ENCODE data around the gene CREBBP. TPM values are rescaled to one million over a fixed set of nuclear protein-coding genes. Genes with fewer than 3 reads are reported as not detected.
"Not testable (repeated sequence)": the region's sequence is repeated elsewhere in the genome, so short reads cannot be mapped to it uniquely, and the experiment has no call there.

Gene CREBBP
- total and polyA plus RNA-seq, 2 experiments from 2014 or later = 36.9 to 54.8 TPM

- peaks cover 5% of the 10 kb centered on the region; the same call in 2 of the 3 replicates for H3K9me3 Mint-ChIP-seq
- H2AFZ ChIP-seq = no peak overlapping the region
- ATAC-seq = no peak
Measured at GRCh38 chr16:3889059-3889458, 8.5 kb upstream of the CREBBP start.

GRCh38 chr16:3885999-3886398 is 5.5 kb upstream of the CREBBP start:
- not testable (repeated sequence) for H3K27ac Mint-ChIP-seq; H3K36me3 ChIP-seq (ENCODE audit: insufficient read depth); ATAC-seq; H3K4me1 Mint-ChIP-seq; DNase-seq (ENCODE audit: low spot score); H3K4me3 Mint-ChIP-seq; H3K27me3 ChIP-seq (ENCODE audit: insufficient read depth); H3K4me1 ChIP-seq (ENCODE audit: insufficient read depth); H3K4me2 ChIP-seq; H3K4me3 ChIP-seq; H3K9me2 ChIP-seq (ENCODE audit: insufficient read depth); H3K27ac ChIP-seq (ENCODE audit: low read depth); H4K20me1 ChIP-seq (replicated peaks; ENCODE audit: insufficient read depth); H3K79me2 ChIP-seq (replicated peaks; ENCODE audit: insufficient read depth); H3K9me3 Mint-ChIP-seq; H3F3A ChIP-seq (replicated peaks; ENCODE audit: low read depth); H2AFZ ChIP-seq; H3K36me3 Mint-ChIP-seq (ENCODE audit: low read depth)
- peaks cover 10% of the 10 kb centered on the region for H3K27me3 Mint-ChIP-seq (ENCODE audit: insufficient read depth, low read depth, poor library complexity)

More at GRCh38 chr16:3889059-3889458, 8.5 kb upstream of the CREBBP start:
- H3K4me3 ChIP-seq = no peak overlapping the region
- no peaks in the 10 kb centered on the region for H3K79me2 ChIP-seq (replicated peaks; ENCODE audit: insufficient read depth)
- DNase-seq (ENCODE audit: low spot score) = no peak
- Mint-ChIP-seq H3K27ac (no peak overlapping the region), H3K27me3 (ENCODE audit: insufficient read depth, low read depth, poor library complexity) (peaks cover 5% of the 10 kb centered on the region), H3K4me3 (no peak overlapping the region), H3K4me1 (no peaks in the 10 kb centered on the region; the same call in 2 of the 3 replicates), H3K36me3 (ENCODE audit: low read depth) (no peaks in the 10 kb centered on the region)
- no peaks in the 10 kb centered on the region for H3K27me3 ChIP-seq (ENCODE audit: insufficient read depth)
- H3K4me1 ChIP-seq (ENCODE audit: insufficient read depth) = no peaks in the 10 kb centered on the region
- no peak overlapping the region for H3K4me2 ChIP-seq
- no peaks in the 10 kb centered on the region for H3K36me3 ChIP-seq (ENCODE audit: insufficient read depth)
- H3K27ac ChIP-seq (ENCODE audit: low read depth) = no peak overlapping the region
- no peaks in the 10 kb centered on the region for H3F3A ChIP-seq (replicated peaks; ENCODE audit: low read depth)
- H3K9me2 ChIP-seq (ENCODE audit: insufficient read depth) = no peaks in the 10 kb centered on the region
- no peaks in the 10 kb centered on the region for H4K20me1 ChIP-seq (replicated peaks; ENCODE audit: insufficient read depth)
- no peak for TF ChIP-seq STAT1 (IDR thresholded peaks at IDR 0.05; ENCODE audit: unreplicated experiment)

GRCh38 chr16:3884398-3884797 is 3.9 kb upstream of the CREBBP start:
- no peak for ATAC-seq
- peaks cover 5% of the 10 kb centered on the region; the same call in 2 of the 3 replicates for H3K9me3 Mint-ChIP-seq
- H3K36me3 Mint-ChIP-seq (ENCODE audit: low read depth) = no peaks in the 10 kb centered on the region; the same call in 2 of the 3 replicates
- Histone ChIP-seq H3K4me3 (no peak overlapping the region), H3F3A (replicated peaks; ENCODE audit: low read depth) (no peaks in the 10 kb centered on the region), H4K20me1 (replicated peaks; ENCODE audit: insufficient read depth) (peaks cover 1% of the 10 kb centered on the region; the same call in 1 of the 2 replicates), H3K27me3 (ENCODE audit: insufficient read depth) (no peaks in the 10 kb centered on the region), H3K79me2 (replicated peaks; ENCODE audit: insufficient read depth) (peaks cover 3% of the 10 kb centered on the region), H3K27ac (ENCODE audit: low read depth) (no peak overlapping the region), H3K9me2 (ENCODE audit: insufficient read depth) (no peaks in the 10 kb centered on the region), H3K36me3 (ENCODE audit: insufficient read depth) (no peaks in the 10 kb centered on the region), H2AFZ (no peak overlapping the region), H3K4me2 (no peak overlapping the region), H3K4me1 (ENCODE audit: insufficient read depth) (0 out of 2 replicates have a peak, but pooled peaks cover 4% of the 10 kb centered on the region)
- no peak for DNase-seq (ENCODE audit: low spot score)
- peaks cover 9% of the 10 kb centered on the region for H3K27me3 Mint-ChIP-seq (ENCODE audit: insufficient read depth, low read depth, poor library complexity)
- TF ChIP-seq ZNF331 (CRISPR knock-in tag; IDR thresholded peaks at IDR 0.05; ENCODE audit: low read depth) (no peak), EZH2phosphoT487 (IDR thresholded peaks at IDR 0.05; ENCODE audit: unreplicated experiment) (no peak), CTCF (conservative IDR thresholded peaks at IDR 0.05; ENCODE audit: low read depth in 2 of 2) (no peak)
- H3K27ac Mint-ChIP-seq = no peak overlapping the region
- peaks cover 6% of the 10 kb centered on the region; the same call in 2 of the 3 replicates for H3K4me1 Mint-ChIP-seq
- H3K4me3 Mint-ChIP-seq = no peak overlapping the region
